CD4-positive, alpha-beta T cell treated with Interleukin-4 for 1 hour (primary cell): Measurements from ENCODE around the gene DNAH14.
"Not testable (repeated sequence)": the region's sequence is repeated elsewhere in the genome, so short reads cannot be mapped to it uniquely, and the experiment has no call there.

Source experiments
- DNase-seq, 2 donors: peaks; one replicate each; pipeline ENCODE4 v3.0.0-alpha.2; 2020 to 2022

DNAH14 gene

DNA sequence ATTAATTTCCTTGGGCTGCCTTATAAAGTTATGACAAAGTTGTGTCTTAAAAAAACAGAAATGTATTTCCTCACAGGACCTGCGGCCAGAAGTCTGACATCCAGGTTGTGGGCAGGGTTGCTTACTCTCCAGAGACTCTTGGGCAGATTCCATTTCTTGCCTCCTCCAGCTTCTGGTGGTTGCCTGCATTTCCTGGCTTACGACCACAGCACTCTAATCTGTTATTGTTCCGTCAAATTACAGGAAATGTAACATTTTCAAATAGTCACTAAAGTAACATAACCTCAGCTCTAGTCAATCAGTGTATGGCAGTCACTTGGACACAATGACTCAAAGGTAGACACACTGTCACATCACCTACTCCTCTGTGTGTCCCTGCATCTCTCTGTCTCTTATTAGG lies 226.8 kb downstream of the DNAH14 start:
- DNase-seq: no peak

DNA sequence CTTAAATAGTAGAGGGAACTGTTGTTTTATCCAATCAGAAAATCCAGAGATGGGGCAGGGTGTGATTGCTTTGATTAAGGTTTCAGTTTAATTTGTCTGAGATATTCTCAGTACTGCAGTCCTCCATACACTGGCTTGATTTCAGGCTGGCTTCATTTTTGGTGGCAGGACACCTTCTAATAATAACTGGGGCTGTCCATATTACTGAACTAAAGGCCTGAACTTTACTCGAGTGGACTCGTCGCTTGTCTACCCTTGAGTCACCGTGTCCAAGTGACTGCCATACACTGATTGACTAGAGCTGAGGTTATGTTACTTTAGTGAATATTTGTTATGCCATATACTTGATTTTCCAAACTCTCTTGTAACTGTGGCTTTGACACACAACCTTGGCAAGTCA lies 228.8 kb downstream of the DNAH14 start:
- no peak for DNase-seq

DNA sequence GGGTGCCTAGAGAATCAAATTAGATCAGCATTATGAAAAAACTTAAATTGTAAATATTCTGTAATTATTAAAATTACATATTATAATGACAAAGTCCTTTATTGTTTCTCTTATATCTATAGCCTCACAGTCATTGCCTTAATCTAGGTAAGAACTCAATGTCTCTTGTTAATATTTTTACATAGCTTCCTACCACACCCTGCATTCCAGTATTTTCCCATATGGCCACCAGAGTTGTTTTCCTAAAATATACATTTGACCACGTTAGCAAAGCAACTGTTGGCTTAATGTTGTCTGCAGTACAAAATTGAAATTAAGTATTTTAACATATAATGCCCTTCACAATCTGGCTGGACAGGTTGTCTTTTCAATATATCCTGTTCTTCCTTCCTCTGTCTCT lies 230.3 kb downstream of the DNAH14 start:
- DNase-seq: no peak

DNA sequence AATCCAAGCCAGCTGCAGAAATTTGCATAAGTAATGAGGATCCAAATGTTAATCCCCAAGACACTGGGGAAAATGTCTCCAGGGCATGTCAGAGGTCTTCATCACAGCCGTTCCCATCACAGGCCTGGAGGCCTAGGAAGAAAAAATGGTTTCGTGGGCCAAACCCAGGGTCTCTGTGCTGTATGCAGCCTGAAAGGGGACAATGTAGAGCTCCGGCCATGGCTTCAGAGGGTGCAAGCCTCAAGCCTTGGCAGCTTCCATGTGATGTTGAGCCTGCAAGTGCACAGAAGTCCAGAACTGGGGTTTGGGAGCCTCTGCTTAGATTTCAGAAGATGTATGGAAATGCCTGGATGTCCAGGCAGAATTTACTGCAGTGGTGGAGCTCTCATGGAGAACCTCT lies 247.9 kb downstream of the DNAH14 start:
- not testable (repeated sequence) for DNase-seq

DNA sequence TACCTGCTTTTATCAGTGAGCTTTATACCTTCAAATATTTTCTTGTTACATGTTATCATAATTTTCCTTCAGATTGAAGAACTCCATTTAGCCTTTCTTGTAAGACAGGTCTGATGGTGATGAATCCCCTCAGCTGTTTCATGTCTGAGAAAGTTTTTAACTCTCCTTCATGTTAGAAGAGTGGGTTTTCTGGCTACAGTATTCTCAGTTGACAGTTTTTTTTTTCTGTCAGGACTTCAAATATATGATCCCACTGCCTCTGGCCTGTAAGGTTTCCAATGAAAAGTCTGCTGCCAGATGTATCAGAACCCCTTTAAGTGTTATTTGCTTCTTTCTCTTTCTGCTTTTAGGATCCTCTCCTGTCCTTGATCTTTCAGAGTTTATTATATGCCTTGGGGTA lies 250.2 kb downstream of the DNAH14 start:
- DNase-seq: no peak

DNA sequence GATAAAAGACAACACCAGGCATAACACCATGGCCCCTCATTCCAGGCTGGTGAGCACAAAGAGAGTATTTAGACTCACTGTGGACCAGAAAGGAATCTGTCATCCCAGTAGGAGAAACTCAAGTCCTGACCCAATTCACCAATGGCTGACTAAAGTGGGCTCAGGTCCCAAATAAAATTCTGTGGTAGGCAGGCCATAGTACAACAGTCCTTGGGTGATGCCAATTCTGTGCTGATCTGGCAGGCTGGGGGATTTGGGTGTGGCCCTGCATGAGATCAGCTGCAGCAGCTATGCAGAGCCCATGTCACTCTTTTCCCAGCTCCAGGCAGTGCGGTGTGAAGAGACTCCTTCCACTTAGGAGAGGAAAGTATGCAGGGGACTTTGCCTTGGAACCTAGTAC lies 253.2 kb downstream of the DNAH14 start:
- DNase-seq: no peak

DNA sequence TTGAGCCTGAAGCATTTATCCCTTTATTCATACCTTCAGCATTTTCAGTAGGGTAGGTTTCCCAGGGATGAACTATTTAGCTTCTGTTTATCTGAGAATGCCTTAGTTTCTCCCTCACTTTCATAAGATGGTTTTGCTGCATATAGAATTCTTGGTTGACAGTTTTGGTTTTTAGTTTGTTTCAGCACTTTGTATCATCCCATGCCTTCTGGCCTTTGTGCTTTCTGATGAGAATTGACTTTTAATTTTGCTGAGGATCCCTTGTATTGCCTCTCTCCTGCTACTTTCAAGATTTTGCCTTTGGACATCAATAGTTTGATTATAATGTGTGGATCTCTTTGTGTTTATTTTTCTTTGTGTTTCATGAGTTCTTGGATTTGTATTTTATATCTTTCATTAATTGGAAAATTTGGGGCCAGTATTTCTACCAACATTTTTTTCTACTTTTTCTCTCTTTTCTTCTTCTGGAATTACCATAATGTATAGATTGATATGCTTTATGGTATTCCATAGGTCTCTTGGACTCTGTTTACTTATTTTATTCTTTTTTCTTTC lies 261.8 kb downstream of the DNAH14 start:
- DNase-seq: no peak

DNA sequence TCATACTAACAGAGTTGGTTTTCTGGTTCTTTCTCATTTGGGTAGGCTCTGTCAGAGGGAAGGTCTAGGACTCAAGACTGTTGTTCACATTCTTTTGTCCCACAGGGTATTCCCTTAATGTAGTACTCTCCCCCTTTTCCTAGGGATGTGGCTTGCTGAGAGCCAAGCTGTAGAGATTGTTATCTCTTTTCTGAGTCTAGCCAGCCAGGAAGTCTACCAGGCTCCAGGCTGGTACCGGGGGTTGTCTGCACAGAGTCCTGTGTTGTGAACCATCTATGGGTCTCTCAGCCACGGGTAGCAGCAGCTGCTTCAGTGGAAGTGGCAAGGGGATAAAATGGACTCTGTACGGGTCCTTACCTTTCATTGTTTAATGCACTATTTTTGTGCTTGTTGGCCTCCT lies 272.0 kb downstream of the DNAH14 start:
- DNase-seq: no peak

DNA sequence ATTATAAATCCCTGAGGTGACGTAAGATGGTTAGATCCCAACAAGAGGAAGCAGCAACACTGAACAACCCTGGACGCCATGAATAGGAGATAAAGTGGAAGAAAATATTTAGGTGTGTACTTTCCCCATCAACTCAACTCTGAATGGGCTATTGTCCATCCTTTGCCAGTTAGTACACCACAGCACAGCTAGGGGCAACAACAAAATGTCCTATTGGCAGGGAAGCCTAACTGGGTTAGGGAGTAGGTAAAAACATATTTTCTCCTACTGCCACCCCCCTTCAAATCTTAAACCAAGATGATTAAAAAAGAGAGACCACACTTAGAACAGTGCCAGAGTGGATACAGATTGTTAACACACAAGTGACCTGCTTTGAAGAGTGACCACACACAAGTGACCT lies 278.3 kb downstream of the DNAH14 start:
- DNase-seq: no peak

DNA sequence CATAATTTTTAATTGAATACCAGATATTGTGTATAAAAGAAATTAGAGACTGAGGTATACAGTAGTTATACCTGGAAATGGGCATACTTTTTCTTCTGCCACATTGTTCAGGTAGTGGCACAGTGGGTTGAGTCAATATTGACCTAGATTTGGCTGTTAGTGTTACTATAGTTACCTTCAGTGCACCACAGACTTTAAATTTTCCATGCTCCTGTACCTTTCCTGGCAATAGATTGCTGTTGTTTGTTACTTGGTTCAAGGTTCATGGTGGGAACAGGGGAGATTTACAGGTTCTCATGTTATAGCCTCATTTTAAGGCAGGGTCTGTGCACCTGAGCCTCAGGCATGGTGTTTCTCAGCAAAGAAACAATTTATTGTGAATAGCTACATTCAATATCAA lies 279.7 kb downstream of the DNAH14 start:
- no peak for DNase-seq

DNA sequence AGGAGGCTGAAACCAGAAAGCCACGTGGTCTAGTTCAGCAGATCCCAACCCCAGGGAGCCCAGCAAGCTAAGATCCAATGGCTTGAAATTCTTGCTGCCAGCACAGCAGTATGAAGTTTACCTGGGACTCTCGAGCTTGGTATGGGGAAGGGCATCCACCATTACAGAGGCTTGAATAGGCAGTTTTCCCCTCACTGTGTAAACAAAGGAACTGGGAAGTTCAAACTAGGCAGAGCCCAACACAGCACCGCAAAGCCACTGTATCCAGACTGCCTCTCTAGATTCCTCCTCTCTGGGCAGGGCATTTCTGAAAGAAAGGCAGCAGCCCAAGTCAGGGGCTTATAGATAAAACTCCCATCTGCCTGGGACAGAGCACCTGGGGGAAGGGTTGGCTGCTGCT lies 280.7 kb downstream of the DNAH14 start:
- DNase-seq: not testable (repeated sequence)

DNA sequence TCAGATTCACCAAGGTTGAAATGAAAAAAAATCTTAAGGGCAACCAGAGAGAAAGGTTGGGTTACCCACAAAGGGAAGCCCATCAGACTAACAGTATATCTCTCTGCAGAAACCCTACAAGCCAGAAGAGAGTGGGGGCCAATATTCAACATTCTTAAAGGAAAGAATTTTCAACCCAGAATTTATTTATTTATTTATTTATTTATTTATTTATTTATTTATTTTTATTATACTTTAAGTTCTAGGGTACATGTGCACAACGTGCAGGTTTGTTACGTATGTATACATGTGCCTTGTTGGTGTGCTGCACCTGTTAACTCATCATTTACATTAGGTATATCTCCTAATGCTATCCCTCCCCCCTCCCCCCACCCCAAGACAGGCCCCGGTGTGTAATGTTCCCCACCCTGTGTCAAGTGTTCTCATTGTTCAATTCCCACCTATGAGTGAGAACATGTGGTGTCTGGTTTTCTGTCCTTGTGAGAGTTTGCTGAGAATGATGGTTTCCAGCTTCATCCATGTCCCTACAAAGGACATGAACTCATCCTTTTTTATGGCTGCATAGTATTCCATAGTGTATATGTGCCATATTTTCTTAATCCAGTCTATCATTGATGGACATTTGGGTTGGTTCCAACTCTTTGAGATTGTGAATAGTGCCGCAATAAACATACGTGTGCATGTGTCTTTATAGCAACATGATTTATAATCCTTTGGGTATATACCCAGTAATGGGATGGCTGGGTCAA lies 282.4 kb downstream of the DNAH14 start:
- not testable (repeated sequence) for DNase-seq

DNA sequence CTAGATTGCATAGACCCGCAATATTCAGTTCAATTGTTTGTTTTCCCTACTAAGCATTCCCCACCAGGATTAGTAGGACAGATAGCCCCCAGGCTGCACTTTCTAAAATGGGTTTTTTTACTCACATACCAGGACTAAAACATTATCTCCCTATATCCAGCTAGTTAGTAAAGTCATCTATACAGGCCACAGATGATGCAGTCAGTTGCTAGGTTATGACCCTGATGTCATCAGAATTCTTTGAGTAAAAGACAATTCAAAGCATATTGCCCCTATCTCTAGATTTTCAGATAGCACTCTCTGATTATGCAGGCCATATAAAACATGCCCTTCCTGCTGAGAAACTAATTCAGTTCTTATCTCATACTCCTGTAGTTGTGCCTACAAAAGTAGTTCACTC lies 294.8 kb downstream of the DNAH14 start:
- DNase-seq: no peak

DNA sequence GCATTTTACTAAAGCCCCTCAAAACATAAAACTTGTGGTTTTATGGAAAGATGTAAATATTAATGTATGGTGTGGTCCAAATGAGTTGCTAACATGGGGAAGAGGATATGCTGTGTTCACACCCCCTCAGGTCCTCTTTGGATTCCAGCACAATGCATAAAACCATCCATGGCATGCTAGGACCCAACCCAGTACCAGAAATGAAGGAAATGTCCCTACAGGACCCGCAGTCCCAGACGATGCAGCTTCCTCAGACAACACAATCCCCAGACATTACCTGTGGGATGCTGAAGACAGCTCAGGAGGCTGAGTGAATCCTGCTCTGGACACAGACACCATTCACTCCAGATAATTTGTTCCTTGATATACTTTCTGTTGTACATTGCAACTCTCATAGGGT lies 296.2 kb downstream of the DNAH14 start:
- no peak for DNase-seq

DNA sequence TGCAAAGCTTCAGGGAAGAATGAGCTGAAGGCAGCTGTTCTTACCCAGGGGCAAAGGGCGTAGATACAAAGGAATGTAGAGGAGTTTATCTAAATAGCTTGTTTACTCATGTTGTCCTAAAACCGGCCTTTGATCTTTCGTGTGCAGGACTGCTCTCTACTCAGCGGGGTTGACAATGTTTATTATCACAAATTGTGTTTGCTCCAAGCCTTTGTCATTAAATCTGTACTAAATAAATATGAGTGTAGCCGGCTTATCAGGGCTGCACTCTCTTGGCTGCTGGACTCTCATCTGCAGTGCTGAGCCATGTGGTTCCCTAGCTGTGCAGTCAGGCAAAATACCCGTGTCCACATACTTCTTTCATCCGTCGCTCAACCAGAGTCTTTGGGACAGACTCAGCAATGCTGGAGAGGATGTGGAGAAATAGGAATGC lies 299.4 kb downstream of the DNAH14 start:
- no peak for DNase-seq

DNA sequence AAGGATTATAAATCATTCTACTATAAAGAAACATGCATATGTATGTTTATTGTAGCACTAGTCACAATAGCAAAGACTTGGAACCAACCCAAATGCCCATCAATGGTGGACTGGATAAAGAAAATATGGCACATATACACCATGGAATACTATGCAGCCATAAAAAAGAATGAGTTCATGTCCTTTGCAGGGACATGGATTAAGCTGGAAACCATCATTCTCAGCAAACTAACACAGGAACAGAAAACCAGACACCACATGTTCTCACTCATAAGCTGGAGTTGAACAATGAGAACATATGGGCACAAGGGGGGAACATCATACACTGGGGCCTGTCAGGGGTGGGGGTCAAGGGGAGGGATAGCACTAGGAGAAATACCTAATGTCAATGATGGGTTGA lies 300.0 kb downstream of the DNAH14 start:
- not testable (repeated sequence) for DNase-seq

DNA sequence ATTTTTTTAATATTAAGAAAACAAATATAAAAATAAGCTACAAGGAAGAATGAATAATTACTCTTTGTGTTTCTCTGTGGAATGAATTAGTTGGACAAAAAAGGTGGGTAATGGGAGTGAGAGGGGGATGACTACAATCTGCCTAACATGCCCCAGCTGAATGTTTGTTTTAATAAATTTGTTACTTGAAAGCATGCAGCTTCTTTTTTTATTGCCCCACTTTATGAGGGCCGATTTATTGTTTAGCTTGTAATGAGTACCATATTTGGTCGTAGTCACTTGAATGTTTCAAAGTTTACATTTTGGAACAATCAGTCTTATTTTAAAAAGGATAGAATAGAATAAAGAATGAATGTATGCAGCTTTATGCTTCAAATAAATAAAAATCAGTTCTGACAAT lies 301.0 kb downstream of the DNAH14 start:
- no peak for DNase-seq

DNA sequence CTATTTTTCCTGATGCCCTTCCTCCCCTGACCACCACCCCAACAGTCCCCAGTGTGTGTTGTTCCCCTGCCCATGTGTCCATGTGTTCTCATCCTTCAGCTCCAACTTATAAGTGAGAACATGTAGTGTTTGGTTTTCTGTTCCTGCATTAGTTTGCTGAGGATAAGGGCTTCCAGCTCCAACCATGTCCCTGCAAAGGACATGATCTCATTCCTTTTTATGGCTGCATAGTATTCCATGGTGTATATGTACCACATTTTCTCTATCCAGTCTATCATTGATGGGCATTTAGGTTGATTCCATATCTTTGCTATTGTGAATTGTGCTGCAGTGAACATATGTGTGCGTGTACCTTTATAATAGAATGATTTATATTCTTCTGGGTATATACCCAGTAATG lies 303.5 kb downstream of the DNAH14 start:
- not testable (repeated sequence) for DNase-seq

DNA sequence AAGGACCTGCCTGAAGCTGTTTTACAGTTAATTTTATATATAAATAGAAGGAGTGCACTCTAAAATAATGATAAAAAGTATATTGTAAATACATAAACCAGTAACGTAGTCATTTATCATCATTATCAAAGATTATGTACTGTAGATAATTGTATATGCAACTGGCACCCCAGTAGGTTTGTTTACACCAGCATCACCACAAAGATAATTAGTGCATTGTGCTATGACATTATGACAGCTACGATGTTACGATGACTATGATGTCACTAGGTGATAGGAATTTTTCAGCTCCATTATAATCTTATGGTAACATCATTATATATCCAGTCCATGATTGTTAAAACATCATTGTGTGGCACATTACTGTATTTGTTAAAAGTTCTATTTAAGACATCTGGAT lies 313.1 kb downstream of the DNAH14 start:
- DNase-seq: no peak

DNA sequence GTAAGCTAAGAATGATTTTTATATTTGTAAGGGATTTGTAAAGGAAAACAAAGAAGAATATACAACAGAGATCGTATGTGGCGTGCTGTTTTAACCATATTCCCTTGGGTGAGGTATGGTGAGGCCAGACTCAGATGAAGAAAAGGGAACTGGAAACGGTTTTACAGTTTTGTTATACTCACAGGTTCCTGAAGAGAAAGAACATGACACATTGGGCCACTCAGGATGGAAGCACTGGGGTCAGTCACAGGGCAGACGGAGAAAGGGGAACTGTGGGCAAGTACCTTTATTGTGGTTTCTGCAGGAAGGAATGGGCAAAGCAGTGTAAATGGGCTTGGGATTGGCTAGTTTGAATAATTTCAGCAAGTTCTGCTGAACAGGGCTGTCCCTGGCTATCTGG lies 321.0 kb downstream of the DNAH14 start:
- peak; percentile 14 to 56 for DNase-seq

DNA sequence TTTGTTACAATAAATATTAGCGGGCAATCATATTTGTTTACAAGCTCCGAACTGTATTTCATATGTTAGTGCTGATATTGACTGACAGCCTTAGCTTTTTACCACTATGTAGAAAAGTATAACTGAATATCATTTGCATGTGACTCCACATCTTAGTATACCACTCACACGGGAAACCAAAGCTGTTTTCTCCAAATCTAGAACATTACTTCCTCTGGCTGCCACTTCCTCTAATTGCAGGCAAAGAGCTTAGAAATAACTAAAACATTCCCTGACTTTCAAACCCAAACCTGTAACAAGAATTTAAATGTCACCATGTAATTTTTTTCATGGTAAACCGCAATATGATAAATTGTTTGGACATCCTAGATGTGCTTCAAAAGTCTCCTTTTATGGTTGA lies 323.7 kb downstream of the DNAH14 start:
- DNase-seq: no peak

DNA sequence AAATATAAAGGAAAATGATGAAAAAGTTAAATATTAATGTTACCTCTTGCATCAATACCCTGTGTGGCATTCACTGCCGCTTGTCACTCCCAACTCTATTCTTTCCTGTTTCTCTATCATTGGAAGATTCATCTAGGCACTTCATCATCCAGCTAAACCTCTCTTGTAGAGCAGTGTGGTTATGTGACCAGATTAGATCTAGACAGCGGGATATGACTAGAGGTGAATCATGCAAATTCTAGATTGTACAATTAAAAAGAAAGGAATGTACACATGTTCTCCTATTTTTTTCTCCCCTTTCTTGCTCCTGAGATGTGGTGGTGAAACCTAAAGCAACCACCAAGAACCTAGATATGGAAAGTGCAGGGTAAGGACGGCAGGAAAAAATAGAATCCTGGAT lies 324.3 kb downstream of the DNAH14 start:
- no peak for DNase-seq

DNA sequence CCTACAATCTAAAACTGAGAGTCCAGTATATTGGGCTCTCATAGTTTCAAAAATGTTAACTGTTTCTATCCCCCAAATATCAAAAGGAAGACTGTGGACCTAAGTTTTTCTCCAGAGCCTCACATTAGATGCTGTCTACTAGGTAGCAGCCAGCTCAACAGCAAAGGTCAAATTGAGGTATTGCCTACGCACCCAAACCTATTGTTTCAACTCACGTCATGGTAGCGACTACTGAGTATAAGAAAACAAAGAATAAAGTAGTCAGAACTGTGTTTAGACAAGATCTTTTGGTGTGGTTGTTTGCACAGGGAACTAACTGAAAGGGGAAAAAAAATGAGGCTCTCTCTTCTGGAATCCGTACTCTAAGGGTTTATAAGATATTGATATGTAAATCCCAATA lies 325.2 kb downstream of the DNAH14 start:
- DNase-seq: no peak

DNA sequence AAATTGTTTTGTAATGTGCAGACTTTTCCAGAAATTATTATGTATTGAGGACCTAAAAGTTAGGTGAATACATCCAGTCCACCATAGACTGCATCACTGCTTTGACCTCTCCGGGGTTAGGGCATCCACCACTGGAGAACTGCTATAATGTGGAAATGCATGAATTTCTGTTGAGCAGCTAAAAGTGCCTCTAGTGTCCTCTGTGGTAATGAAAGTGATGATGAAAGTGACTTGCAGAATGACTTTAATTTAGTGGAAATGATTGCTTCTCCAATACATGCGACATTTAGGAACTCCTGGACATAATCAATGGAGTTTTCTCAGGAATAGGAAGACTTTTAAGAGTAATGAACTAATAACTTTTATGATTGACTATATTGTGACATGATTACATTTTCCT lies 327.6 kb downstream of the DNAH14 start:
- DNase-seq: no peak

DNA sequence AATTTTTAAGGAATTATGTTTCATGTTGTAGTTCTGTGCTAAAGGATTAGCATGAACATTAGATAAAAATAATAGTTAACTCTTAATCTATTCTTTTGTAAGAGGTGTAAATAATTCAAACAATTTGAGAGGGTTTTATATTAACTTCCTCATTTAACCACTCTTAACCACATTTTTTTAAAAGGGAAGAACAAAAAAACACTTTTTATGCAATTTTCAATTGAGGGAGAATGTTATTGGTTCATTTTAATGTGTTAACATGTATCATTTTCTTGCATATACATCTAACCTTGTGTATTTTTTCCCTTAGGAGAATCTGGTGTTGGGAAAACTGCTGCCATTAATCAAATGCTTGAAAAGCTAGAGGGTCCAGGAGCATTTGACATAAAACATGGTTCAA lies 329.3 kb downstream of the DNAH14 start:
- no peak for DNase-seq
